Mucosa of descending colon (tissue), 3 donors: Measurements from ENCODE around the gene GHRH. TPM values are rescaled to one million over a fixed set of nuclear protein-coding genes. Genes with fewer than 3 reads are reported as not detected.

ENCODE experiments used
- ATAC-seq: fragments of 200-7000 bp; cut with Tn5 transposase; one replicate; pipeline ENCODE4 v1.9.1; 2020; ENCODE audit warnings: mild to moderate bottlenecking, moderate library complexity
- DNase-seq, 3 donors: peaks; one replicate each; pipeline ENCODE4 v3.0.0-alpha.2; 2020
- H3K36me3 ChIP-seq: fragments of 200-600 bp; one replicate; pipeline ENCODE4 v1.8.0; 2021; ENCODE audit warnings: low read depth, mild to moderate bottlenecking
- H3K4me1 ChIP-seq: fragments of 200-600 bp; one replicate; pipeline ENCODE4 v1.8.0; 2021; ENCODE audit warnings: low read depth, mild to moderate bottlenecking
- H3K4me3 ChIP-seq: fragments of 200-600 bp; one replicate; pipeline ENCODE4 v1.8.0; 2021; ENCODE audit warnings: mild to moderate bottlenecking
- H3K9me3 ChIP-seq: fragments of 200-600 bp; one replicate; pipeline ENCODE4 v1.8.0; 2021; ENCODE audit warnings: mild to moderate bottlenecking
- intact Hi-C, 2 donors: fragments of 100-400 bp; cut with DNase I in 1 of 2; cut with micrococcal nuclease in 1 of 2; formaldehyde crosslinking; loops; one replicate each; pipeline versions ENCODE4 v1.11.0 to v1.11.1; 2022; cut with DNase I, micrococcal nuclease
- total RNA-seq, 3 donors: library from RNA; stranded (reverse); fragmentation: NEBNext Ultra II Directional in 2 of 3; extraction: Animal tissue kit (Norgen Biotek cat#: 25700) in 2 of 3; gene quantifications; one replicate each; pipeline versions ENCODE4 v1.2.1 to v1.2.4, GENCODE V29; 2021 to 2023
- TF ChIP-seq, protein P1 (sequence below): fragments of 200-600 bp; IDR thresholded peaks from one replicate; pipeline ENCODE4 v1.8.0; 2022; ENCODE audit warnings: antibody characterized with exemption, mild to moderate bottlenecking
- donor health status: DM: no; HTN: no; CAD: no; lungs with moderate emphysema.
- donor health status: DM: no; HTN: no; CAD: no.
- donor health status: DM: no; HTN: yes; CAD: no.

GHRH gene
- total RNA-seq, 3 donors from 2014 or later, result not detected

DNA sequence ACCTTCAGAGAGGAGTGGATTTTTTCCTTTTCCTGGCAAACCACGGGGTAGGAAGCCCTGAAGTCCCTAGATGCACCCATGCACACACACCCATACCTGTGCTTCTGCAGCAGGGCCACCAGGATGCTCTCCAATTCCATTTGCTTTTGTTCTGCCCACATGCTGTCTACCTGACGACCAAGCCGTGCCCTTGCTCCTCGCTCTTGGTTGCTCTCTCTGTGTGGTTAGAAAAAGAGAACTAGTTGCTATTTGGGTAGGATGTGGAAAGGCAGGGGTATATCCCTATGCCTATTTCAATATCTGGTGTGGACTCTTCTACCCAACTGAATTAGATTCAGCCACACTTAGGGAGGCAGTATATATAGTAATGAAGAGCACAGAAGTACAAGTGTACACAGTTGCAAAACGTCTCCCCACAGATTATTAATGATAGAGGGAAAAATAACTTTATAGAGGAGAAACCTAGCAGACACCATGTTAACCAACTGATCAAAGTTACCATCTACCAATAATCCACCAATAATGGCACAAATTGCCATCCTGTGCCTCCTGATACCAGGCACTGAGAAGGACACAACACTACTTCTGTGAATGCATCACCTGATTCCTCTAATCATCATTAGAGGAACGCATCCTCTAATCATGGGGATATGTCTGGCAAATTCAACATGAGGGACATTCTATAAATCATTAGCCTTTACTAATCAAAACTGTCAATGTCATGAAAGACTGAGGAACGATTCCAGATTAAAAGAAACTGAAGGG is 7.3 kb downstream of the GHRH start:
- H3K9me3 ChIP-seq, result no peaks in the 10 kb centered on the region
- no peaks in the 10 kb centered on the region for H3K4me1 ChIP-seq
- DNase-seq (no peak), ATAC-seq (no peak)
- H3K36me3 ChIP-seq, result no peaks in the 10 kb centered on the region
- TF ChIP-seq, protein P1, sequence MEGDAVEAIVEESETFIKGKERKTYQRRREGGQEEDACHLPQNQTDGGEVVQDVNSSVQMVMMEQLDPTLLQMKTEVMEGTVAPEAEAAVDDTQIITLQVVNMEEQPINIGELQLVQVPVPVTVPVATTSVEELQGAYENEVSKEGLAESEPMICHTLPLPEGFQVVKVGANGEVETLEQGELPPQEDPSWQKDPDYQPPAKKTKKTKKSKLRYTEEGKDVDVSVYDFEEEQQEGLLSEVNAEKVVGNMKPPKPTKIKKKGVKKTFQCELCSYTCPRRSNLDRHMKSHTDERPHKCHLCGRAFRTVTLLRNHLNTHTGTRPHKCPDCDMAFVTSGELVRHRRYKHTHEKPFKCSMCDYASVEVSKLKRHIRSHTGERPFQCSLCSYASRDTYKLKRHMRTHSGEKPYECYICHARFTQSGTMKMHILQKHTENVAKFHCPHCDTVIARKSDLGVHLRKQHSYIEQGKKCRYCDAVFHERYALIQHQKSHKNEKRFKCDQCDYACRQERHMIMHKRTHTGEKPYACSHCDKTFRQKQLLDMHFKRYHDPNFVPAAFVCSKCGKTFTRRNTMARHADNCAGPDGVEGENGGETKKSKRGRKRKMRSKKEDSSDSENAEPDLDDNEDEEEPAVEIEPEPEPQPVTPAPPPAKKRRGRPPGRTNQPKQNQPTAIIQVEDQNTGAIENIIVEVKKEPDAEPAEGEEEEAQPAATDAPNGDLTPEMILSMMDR, result no peak
- intact Hi-C loops, result no loop called here
- no peak overlapping the region for H3K4me3 ChIP-seq

DNA sequence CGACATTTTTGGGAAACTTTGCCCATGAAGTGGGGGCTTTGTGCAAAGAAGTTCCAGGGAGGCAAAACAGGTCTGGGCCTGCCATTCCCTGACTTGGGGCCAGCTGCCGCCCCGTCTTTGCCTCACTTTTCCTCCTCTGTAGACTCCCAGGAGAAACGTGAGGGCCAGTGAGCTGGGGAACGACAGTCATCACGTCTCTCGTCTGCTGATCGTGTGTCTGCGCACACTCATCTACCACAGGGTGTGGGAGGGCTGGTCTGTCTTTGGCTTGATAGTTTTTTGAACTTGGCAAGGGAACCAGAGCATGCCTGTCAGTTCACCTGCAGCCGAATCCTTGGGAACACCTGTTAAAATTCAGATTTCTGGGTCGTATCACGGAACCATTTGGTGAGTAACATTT is 8.5 kb downstream of the GHRH start:
- Histone ChIP-seq H3K36me3 (no peaks in the 10 kb centered on the region), H3K4me1 (no peaks in the 10 kb centered on the region), H3K9me3 (no peaks in the 10 kb centered on the region), H3K4me3 (no peak overlapping the region)
- intact Hi-C loops, result no loop called here
- ATAC-seq (no peak), DNase-seq (no peak)
- TF ChIP-seq, protein P1, result no peak

DNA sequence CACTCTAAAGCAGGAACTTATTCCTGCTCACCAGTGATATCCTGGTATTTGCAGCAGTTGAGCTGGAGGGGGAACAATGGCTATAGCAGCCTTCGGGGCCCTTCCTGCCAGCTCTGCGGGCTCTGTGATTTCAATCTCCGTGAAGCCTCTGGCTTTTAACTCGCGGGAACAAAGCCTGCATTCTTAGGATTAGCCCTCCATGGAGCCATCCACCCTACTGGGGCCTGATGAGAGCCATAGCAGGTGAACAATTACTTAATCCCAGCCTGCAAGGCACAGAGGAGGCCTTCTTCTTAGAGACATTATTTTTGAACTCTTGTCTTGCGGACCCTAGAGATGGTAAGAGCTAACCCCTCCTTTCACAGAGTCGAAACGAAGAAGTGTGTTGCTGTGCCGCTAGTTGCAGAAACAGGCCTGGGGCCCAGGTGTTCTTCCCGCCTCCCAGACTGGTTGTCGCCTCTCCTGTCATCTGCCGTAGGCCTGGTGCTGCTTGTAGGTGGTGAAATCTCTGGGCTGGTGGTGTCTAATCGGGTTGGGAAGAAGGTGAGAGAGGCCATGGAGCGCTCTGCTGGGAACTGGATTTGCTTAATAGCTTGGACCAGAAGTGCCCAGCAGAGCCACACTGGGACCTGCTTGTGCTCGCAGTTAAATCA is 9.7 kb downstream of the GHRH start:
- no peaks in the 10 kb centered on the region for H3K9me3 ChIP-seq
- no peaks in the 10 kb centered on the region for H3K36me3 ChIP-seq
- no peaks in the 10 kb centered on the region for H3K4me1 ChIP-seq
- intact Hi-C loops, result no loop called here
- no peak overlapping the region for H3K4me3 ChIP-seq
- ATAC-seq (no peak), DNase-seq (no peak)
- TF ChIP-seq, protein P1, result no peak

DNA sequence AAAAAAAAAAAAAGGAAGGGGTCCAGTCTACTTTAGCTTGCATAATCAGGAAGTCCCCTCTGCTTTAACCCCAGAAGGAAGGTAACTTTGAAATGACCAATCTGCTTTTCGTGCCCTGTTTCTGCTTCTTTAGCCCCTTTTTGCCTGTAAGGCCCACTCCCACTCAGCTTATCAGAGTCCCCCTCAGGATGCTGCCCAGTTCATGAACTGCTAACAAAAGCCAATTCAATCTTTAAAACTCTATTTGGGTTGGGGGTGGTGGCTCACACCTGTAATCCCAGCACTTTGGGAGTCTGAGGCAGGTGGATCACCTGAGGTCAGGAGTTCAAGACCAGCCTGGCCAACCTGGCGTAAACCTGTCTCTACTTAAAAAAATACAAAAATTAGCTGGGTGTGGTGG is 12.3 kb downstream of the GHRH start:
- TF ChIP-seq, protein P1, result no peak
- no peak overlapping the region for H3K4me3 ChIP-seq
- no peak for ATAC-seq
- no peaks in the 10 kb centered on the region for H3K9me3 ChIP-seq
- no peak for DNase-seq
- H3K4me1 ChIP-seq, result no peaks in the 10 kb centered on the region
- H3K36me3 ChIP-seq, result no peaks in the 10 kb centered on the region
- intact Hi-C loops, result no loop called here

DNA sequence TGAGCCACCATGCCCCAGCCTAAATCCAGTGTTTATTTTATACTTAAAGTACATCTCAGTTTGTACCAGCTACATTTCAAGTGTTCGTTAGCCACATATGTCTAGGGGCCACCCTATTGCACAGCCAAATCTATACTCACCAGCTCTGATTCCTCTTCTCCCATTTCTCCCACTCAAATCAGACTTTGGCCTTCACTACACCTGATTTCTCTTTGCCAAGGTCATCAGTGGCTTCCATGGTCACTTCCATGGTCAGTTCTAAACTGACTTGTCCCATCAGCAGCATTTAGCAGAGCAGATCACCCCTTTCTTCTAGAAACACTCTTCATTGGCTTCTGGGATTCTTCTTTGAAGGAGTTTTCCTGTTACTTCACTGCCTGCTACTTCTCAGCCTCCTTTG is 14.1 kb downstream of the GHRH start:
- H3K36me3 ChIP-seq, result no peaks in the 10 kb centered on the region
- ATAC-seq, result no peak
- no peak for DNase-seq
- intact Hi-C loops, result no loop called here
- no peaks in the 10 kb centered on the region for H3K9me3 ChIP-seq
- TF ChIP-seq, protein P1, result no peak
- no peak overlapping the region for H3K4me3 ChIP-seq
- H3K4me1 ChIP-seq, result no peaks in the 10 kb centered on the region
